Aorta (tissue), 5 donors: ENCODE results near the gene ERC2. TPM values are rescaled to one million over a fixed set of nuclear protein-coding genes. Genes with fewer than 3 reads are reported as not detected.

Source experiments
- ATAC-seq: fragments of 200-7000 bp; cut with Tn5 transposase; one replicate; pipeline ENCODE4 v1.9.1; 2022; ENCODE audit warnings: moderate library complexity; ENCODE audit not compliant: low FRiP score
- DNase-seq, 2 donors: peaks; one replicate each; pipeline ENCODE4 v3.0.0-alpha.2; 2020
- H3K27ac ChIP-seq, 2 donors: one replicate each; pipeline ENCODE4 v1.5.1; 2013; ENCODE audit warnings: low read length in 2 of 2, mild to moderate bottlenecking in 2 of 2, moderate library complexity in 2 of 2, control low read depth in 1 of 2, inconsistent platforms in 1 of 2, low read depth in 1 of 2
- H3K27me3 ChIP-seq, 2 donors: one replicate each; pipeline ENCODE4 v1.6.1; 2013; ENCODE audit warnings: control low read depth in 1 of 2, low read length in 1 of 2, mild to moderate bottlenecking in 1 of 2, moderate library complexity in 1 of 2; ENCODE audit not compliant: insufficient read depth in 2 of 2, control insufficient read depth in 1 of 2
- H3K36me3 ChIP-seq, 2 donors: one replicate each; pipeline ENCODE4 v1.6.1; 2013; ENCODE audit warnings: control low read depth in 1 of 2, low read length in 1 of 2, mild to moderate bottlenecking in 1 of 2; ENCODE audit not compliant: insufficient read depth in 2 of 2, control insufficient read depth in 1 of 2
- H3K4me1 ChIP-seq, 2 donors: one replicate each; pipeline ENCODE4 v1.6.1; 2013; ENCODE audit warnings: low read length in 2 of 2, control low read depth in 1 of 2, mild to moderate bottlenecking in 1 of 2, moderate library complexity in 1 of 2; ENCODE audit not compliant: insufficient read depth in 2 of 2, control insufficient read depth in 1 of 2
- H3K4me3 ChIP-seq, 2 donors: one replicate each; pipeline ENCODE4 v1.5.1; 2013; ENCODE audit warnings: low read length in 2 of 2, control low read depth in 1 of 2, mild to moderate bottlenecking in 1 of 2
- H3K9me3 ChIP-seq: one replicate; pipeline ENCODE4 v1.6.1; 2013; ENCODE audit warnings: mild to moderate bottlenecking, low read length; ENCODE audit not compliant: control insufficient read depth
- WGBS, 2 donors: extraction: QIAGEN DNeasy Blood & Tissue Kit; methylation state at CpG; one replicate each; pipeline ENCODE4 v1.1.7; 2013; 5-methylcytosine and 5-hydroxymethylcytosine counted together
- intact Hi-C, 2 donors: fragments of 100-400 bp; cut with DNase I; formaldehyde crosslinking; loops; one replicate each; pipeline versions ENCODE4 v1.14.2 to v1.15.0; 2022
- polyA plus RNA-seq, 2 donors: library from polyadenylated mRNA; stranded (reverse); fragments of 200-250 nt; gene quantifications; one replicate each; pipeline ENCODE4 v1.2.3, GENCODE V29; 2013
- total RNA-seq, 2 donors: library from RNA; stranded (reverse); fragmentation: NEBNext Ultra II Directional; extraction: Animal tissue kit (Norgen Biotek cat#: 25700); gene quantifications; one replicate each; pipeline ENCODE4 v1.2.1, GENCODE V29; 2021
- donor health status: healthy with polysubstance abuse.
- donor health status: Bipolar disorder and iron deficiency.
- donor health status: DM: no; HTN: no; CAD: no.
- donor health status: DM: no; HTN: no; CAD: no.
- donor health status: DM: yes; HTN: yes; CAD: no.

The ERC2 gene
- total and polyA plus RNA-seq, 4 donors = 0.27 to 0.55 TPM; not detected in 2

DNA sequence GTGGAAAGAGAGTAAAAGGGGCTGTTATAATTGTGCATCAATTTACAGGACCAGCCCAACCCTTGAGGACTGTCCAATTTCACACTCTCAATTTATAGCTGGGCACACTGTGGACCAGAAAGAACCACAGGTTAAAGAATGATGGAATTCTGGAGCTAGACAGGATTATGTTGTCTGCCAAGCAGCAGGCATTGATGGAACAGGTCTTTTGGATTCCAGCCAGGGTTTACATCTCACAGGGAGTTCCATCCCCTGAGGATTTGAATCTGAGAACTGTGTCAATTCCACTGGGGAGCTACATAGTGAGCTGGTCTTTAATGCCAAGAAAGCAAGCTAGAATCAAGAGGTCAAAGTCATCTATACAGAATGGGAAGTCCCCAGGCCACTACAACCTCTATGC, 591.7 kb downstream of the ERC2 start:
- H3K9me3 ChIP-seq = no peaks in the 10 kb centered on the region
- no peak overlapping the region for H3K4me3 ChIP-seq
- no peaks in the 10 kb centered on the region for H3K36me3 ChIP-seq
- intact Hi-C loops = no loop called here
- H3K27me3 ChIP-seq = no peaks in the 10 kb centered on the region
- H3K4me1 ChIP-seq = no peaks in the 10 kb centered on the region
- DNase-seq (no peak), ATAC-seq (no peak)
- no peak overlapping the region for H3K27ac ChIP-seq

- intact Hi-C loops = no loop called here
- WGBS, 2 donors = 70 to 74% methylated on average over 1 of the region's 1 CpG
Observed at GRCh38 chr3:55875113-55875512, 593.2 kb downstream of the ERC2 start.

DNA sequence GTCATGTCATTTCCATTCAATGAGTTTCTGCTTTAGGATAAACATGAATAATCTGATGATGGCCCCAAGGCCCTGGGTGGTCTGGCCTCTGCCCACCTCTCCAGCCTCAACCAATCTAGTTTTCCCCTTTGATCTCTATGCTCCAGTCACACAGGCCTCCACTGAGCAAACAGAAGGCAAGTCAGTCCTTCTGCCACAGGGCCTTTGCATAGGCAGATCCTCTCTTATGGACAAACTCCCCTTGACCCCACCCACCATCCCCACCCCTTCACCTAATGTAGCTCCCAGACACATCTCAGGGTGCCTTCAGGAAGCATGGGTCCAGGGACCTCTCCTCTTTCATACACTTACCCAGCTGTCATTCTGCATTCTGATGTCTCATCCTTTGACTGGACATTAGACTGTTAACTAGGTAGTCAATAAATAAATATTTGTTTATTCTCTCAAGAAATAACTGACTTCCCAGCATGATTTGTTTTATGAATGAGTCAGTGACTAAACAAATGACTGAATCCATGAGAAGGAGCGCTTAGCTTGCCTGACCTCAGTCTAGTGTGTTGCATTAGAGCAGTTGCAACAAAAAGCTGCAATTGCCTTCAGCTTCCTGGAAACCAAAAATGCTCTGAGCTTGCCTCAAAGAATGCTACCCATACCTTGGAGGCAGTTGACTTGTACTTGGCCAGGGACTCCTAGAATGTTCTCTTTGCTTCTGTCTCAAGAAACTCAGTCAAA, 594.6 kb downstream of the ERC2 start:
- intact Hi-C loops = no loop called here
- 92 to 94% methylated on average over 1 of the region's 1 CpG for WGBS, 2 donors
- Histone ChIP-seq H3K36me3 (no peaks in the 10 kb centered on the region), H3K9me3 (peaks cover 2% of the 10 kb centered on the region), H3K27me3 (no peaks in the 10 kb centered on the region), H3K4me1 (no peaks in the 10 kb centered on the region), H3K4me3 (no peak overlapping the region), H3K27ac (no peak overlapping the region)
- no peak for DNase-seq
- ATAC-seq = no peak

More at GRCh38 chr3:55875113-55875512, 593.2 kb downstream of the ERC2 start:
- Histone ChIP-seq H3K4me3 (no peak overlapping the region), H3K27me3 (no peaks in the 10 kb centered on the region), H3K4me1 (no peaks in the 10 kb centered on the region), H3K9me3 (no peaks in the 10 kb centered on the region), H3K27ac (no peak overlapping the region), H3K36me3 (no peaks in the 10 kb centered on the region)
- no peak for ATAC-seq
- DNase-seq = no peak

DNA sequence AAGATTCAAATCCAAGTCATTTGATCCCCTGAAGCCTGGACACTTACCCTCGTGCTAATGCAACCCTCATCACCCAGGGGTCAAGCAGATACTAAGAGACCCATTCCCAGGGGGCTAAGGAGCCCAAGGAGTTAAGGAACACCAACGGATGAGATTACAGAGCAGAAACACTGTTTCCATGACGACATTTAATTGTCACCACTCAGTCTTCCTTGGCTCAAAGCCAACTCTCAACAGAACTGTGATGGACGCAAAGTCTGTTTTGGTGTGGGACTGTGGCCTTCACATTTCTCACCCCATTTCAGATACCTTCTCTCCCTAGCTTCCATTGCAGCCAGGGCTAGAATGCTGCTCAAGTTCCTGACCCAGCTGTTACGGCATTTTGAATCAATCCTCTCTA, 597.7 kb downstream of the ERC2 start:
- ATAC-seq (no peak), DNase-seq (no peak)
- 59 to 71% methylated on average over 5 of the region's 5 CpGs for WGBS, 2 donors
- intact Hi-C loops = no loop called here
- no peak overlapping the region for H3K27ac ChIP-seq
- no peaks in the 10 kb centered on the region for H3K36me3 ChIP-seq
- H3K27me3 ChIP-seq = no peaks in the 10 kb centered on the region
- no peak overlapping the region for H3K4me3 ChIP-seq
- no peaks in the 10 kb centered on the region for H3K4me1 ChIP-seq
- H3K9me3 ChIP-seq = peaks cover 2% of the 10 kb centered on the region

DNA sequence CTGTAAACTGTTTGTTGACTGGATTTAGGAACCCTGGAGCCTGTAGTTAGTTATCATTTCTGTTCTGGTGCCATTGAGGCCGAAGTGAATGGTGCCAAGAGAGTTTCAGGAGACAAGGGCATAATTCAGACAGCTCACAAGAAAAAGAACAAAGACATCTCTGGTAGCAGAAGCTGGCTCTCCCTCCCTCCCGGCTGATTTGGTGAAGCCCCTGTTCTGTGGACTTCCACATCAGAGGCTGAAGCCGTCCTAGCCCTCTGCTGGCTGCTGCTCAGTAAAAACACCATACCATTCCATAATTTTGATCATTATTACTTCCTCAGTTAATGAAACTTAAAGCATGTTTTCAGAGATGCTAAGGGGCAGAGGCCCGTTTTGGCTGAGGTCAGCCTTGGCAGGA, 599.9 kb downstream of the ERC2 start:
- Histone ChIP-seq H3K27ac (no peak overlapping the region), H3K4me1 (no peaks in the 10 kb centered on the region), H3K4me3 (no peak overlapping the region), H3K9me3 (peaks cover 2% of the 10 kb centered on the region), H3K27me3 (no peaks in the 10 kb centered on the region), H3K36me3 (no peaks in the 10 kb centered on the region)
- intact Hi-C loops = no loop called here
- DNase-seq (no peak), ATAC-seq (no peak)
- WGBS, 2 donors = 36 to 39% methylated on average over 4 of the region's 4 CpGs

DNA sequence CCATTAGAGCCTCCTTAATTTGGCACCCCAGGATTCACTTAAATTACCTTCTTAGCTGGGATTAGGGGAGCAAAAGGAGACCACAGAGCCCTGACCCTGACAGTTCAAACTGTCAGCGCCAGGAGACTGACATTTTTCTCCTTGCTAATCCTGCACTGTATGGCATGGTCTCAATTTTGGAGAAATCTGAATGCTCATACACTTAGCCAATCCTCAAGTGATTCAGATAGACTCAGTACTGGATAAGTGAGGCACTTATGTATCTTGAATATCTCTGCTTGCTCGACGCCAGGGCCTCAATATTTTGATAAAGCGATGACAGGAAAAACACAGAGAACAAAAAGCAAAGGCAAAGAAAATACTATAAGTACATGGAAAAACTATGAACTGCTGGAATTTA, 605.2 kb downstream of the ERC2 start:
- no peak for DNase-seq
- no peaks in the 10 kb centered on the region for H3K36me3 ChIP-seq
- no peak overlapping the region for H3K4me3 ChIP-seq
- no peaks in the 10 kb centered on the region for H3K9me3 ChIP-seq
- H3K27me3 ChIP-seq = no peaks in the 10 kb centered on the region
- WGBS, 2 donors = 30 to 38% methylated on average over 4 of the region's 4 CpGs
- intact Hi-C loops = no loop called here
- H3K4me1 ChIP-seq = no peaks in the 10 kb centered on the region
- no peak overlapping the region for H3K27ac ChIP-seq
- ATAC-seq = no peak

- peaks cover 0 to 1% of the 10 kb centered on the region in 2 donors for H3K27me3 ChIP-seq
- no peaks in the 10 kb centered on the region for H3K9me3 ChIP-seq
- intact Hi-C loops = no loop called here
- ATAC-seq = no peak
- no peak for DNase-seq
- H3K4me3 ChIP-seq = no peak overlapping the region
- H3K27ac ChIP-seq = no peak overlapping the region
- WGBS, 2 donors = 81 to 83% methylated on average over 11 of the region's 11 CpGs
- H3K36me3 ChIP-seq = no peaks in the 10 kb centered on the region
- H3K4me1 ChIP-seq = no peaks in the 10 kb centered on the region
Observed at GRCh38 chr3:55860049-55860721, 608.1 kb downstream of the ERC2 start.

DNA sequence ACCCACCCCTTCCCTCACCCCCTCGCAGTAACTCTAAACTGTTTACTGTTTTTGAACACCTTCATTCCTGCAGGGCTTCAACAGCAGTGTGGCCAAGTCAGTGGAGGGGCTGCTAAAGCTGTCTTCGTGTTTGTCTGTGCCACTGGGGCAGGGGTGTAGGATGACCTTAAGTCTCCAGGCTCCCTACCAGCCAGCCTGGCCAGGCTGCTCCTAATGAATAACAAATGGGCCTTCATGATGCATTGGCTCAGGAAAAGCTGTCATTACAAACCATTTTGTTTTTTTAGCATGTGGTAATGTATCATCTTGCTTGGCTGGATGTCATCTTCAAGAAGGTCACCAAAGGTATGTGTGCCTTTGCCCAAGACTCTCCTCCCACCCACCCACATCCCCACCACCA, 609.0 kb downstream of the ERC2 start:
- no peaks in the 10 kb centered on the region for H3K36me3 ChIP-seq
- DNase-seq (no peak), ATAC-seq (no peak)
- WGBS, 2 donors = 81 to 86% methylated on average over 2 of the region's 2 CpGs
- H3K4me3 ChIP-seq = no peak overlapping the region
- no peaks in the 10 kb centered on the region for H3K4me1 ChIP-seq
- peaks cover 0 to 1% of the 10 kb centered on the region in 2 donors for H3K27me3 ChIP-seq
- no peaks in the 10 kb centered on the region for H3K9me3 ChIP-seq
- intact Hi-C loops = no loop called here
- no peak overlapping the region for H3K27ac ChIP-seq

- no peak overlapping the region for H3K4me3 ChIP-seq
- 88% methylated on average over 4 of the region's 4 CpGs for WGBS, 2 donors
- intact Hi-C loops = no loop called here
- H3K36me3 ChIP-seq = no peaks in the 10 kb centered on the region
- no peaks in the 10 kb centered on the region for H3K9me3 ChIP-seq
- ATAC-seq (no peak), DNase-seq (no peak)
- H3K27me3 ChIP-seq = peaks cover 0 to 1% of the 10 kb centered on the region in 2 donors
- no peak overlapping the region for H3K27ac ChIP-seq
- no peaks in the 10 kb centered on the region for H3K4me1 ChIP-seq
Observed at GRCh38 chr3:55858727-55859126, 609.5 kb downstream of the ERC2 start.
